ENCODE data around the gene IRF6.
A peak's percentile ranks its signal among the peaks of the same experiment; 100 is the strongest.

The IRF6 gene

GRCh38 chr1:209823143-209824041 lies 17.4 kb upstream of the IRF6 start:
- no peak for DNase-seq (ENCODE audit: low read depth)
- TF ChIP-seq CTCF (conservative IDR thresholded peaks at IDR 0.05; ENCODE audit: low read depth, low read length), result peak; percentile 78
- no peak overlapping the region for H3K4me3 ChIP-seq (ENCODE audit: low read length)

GRCh38 chr1:209822706-209823105 lies 16.8 kb upstream of the IRF6 start:
- no peak for DNase-seq (ENCODE audit: low read depth)
- no peak overlapping the region for H3K4me3 ChIP-seq (ENCODE audit: low read length)
- no peak for TF ChIP-seq CTCF (conservative IDR thresholded peaks at IDR 0.05; ENCODE audit: low read depth, low read length)

GRCh38 chr1:209820986-209821385 lies 15.0 kb upstream of the IRF6 start:
- DNase-seq (ENCODE audit: low read depth), result no peak
- no peak overlapping the region for H3K4me3 ChIP-seq (ENCODE audit: low read length)
- TF ChIP-seq CTCF (conservative IDR thresholded peaks at IDR 0.05; ENCODE audit: low read depth, low read length), result no peak

GRCh38 chr1:209819058-209819457 lies 13.1 kb upstream of the IRF6 start:
- no peak for TF ChIP-seq CTCF (conservative IDR thresholded peaks at IDR 0.05; ENCODE audit: low read depth, low read length)

GRCh38 chr1:209817691-209818090 lies 11.7 kb upstream of the IRF6 start:
- no peak overlapping the region for H3K4me3 ChIP-seq (ENCODE audit: low read length)
- DNase-seq (ENCODE audit: low read depth), result no peak
- no peak for TF ChIP-seq CTCF (conservative IDR thresholded peaks at IDR 0.05; ENCODE audit: low read depth, low read length)

More at GRCh38 chr1:209819058-209819457, 13.1 kb upstream of the IRF6 start:
- no peak overlapping the region for H3K4me3 ChIP-seq (ENCODE audit: low read length)
- no peak for DNase-seq (ENCODE audit: low read depth)

- DNase-seq (ENCODE audit: low read depth), result no peak
These were observed 11.0 kb upstream of the IRF6 start for GRCh38 chr1:209816923-209817322.

More at GRCh38 chr1:209816923-209817322, 11.0 kb upstream of the IRF6 start:
- H3K4me3 ChIP-seq (ENCODE audit: low read length), result no peak overlapping the region
- no peak for TF ChIP-seq CTCF (conservative IDR thresholded peaks at IDR 0.05; ENCODE audit: low read depth, low read length)

All from retinal pigment epithelial cell (primary cell).